Activated effector memory CD4-positive, alpha-beta T cell treated with anti-CD3 and anti-CD28 coated beads, Interleukin-2, amount 50 U/mL, for 16 hours (primary cell): ENCODE measurements around the gene HIVEP2.

ENCODE experiments used
- DNase-seq: peaks from one replicate; pipeline ENCODE4 v3.0.0-alpha.2; 2020

HIVEP2 gene

GRCh38 chr6:142810952-142811514 lies 133.9 kb downstream of the HIVEP2 start:
- no peak for DNase-seq

GRCh38 chr6:142809947-142810346 lies 135.0 kb downstream of the HIVEP2 start:
- DNase-seq: no peak

GRCh38 chr6:142808405-142809061 lies 136.4 kb downstream of the HIVEP2 start:
- DNase-seq: no peak

- no peak for DNase-seq
These were observed 139.9 kb downstream of the HIVEP2 start for GRCh38 chr6:142805042-142805441.

- no peak for DNase-seq
These were observed 140.5 kb downstream of the HIVEP2 start for GRCh38 chr6:142804490-142804889.

GRCh38 chr6:142803495-142804058 lies 141.4 kb downstream of the HIVEP2 start:
- no peak for DNase-seq

GRCh38 chr6:142803032-142803431 lies 141.9 kb downstream of the HIVEP2 start:
- DNase-seq: no peak

- peak; percentile 71 for DNase-seq
These were observed 142.9 kb downstream of the HIVEP2 start for GRCh38 chr6:142802124-142802523.

GRCh38 chr6:142800240-142800639 lies 144.7 kb downstream of the HIVEP2 start:
- DNase-seq: no peak

GRCh38 chr6:142799639-142800038 lies 145.3 kb downstream of the HIVEP2 start:
- DNase-seq: no peak

GRCh38 chr6:142797159-142797558 lies 147.8 kb downstream of the HIVEP2 start:
- no peak for DNase-seq

- no peak for DNase-seq
These were observed 148.4 kb downstream of the HIVEP2 start for GRCh38 chr6:142796571-142796970.

- DNase-seq: no peak
These were observed 149.0 kb downstream of the HIVEP2 start for GRCh38 chr6:142796024-142796423.

GRCh38 chr6:142794424-142794823 lies 150.6 kb downstream of the HIVEP2 start:
- no peak for DNase-seq

GRCh38 chr6:142790257-142790656 lies 154.7 kb downstream of the HIVEP2 start:
- DNase-seq: no peak

- DNase-seq: no peak
These were observed 157.6 kb downstream of the HIVEP2 start for GRCh38 chr6:142787422-142787821.

GRCh38 chr6:142786476-142786875 lies 158.5 kb downstream of the HIVEP2 start:
- no peak for DNase-seq

- DNase-seq: no peak
These were observed 160.6 kb downstream of the HIVEP2 start for GRCh38 chr6:142784344-142784743.

GRCh38 chr6:142783499-142783898 lies 161.5 kb downstream of the HIVEP2 start:
- DNase-seq: no peak

GRCh38 chr6:142781129-142781528 lies 163.8 kb downstream of the HIVEP2 start:
- DNase-seq: no peak

- DNase-seq: no peak
These were observed 170.9 kb downstream of the HIVEP2 start for GRCh38 chr6:142773859-142774648.

GRCh38 chr6:142773324-142773723 lies 171.7 kb downstream of the HIVEP2 start:
- no peak for DNase-seq

GRCh38 chr6:142771162-142771561 lies 173.8 kb downstream of the HIVEP2 start:
- no peak for DNase-seq

- DNase-seq: no peak
These were observed 179.7 kb downstream of the HIVEP2 start for GRCh38 chr6:142765306-142765705.
